GM21447 (cell line): ENCODE measurements around the gene PYGO2.
A peak's percentile ranks its signal among the peaks of the same experiment; 100 is the strongest.

ENCODE experiments used
- ATAC-seq: cut with Tn5 transposase; IDR thresholded peaks from one replicate; pipeline ENCODE4 v1.9.1; 2021; ENCODE audit not compliant: unreplicated experiment

Gene PYGO2

DNA sequence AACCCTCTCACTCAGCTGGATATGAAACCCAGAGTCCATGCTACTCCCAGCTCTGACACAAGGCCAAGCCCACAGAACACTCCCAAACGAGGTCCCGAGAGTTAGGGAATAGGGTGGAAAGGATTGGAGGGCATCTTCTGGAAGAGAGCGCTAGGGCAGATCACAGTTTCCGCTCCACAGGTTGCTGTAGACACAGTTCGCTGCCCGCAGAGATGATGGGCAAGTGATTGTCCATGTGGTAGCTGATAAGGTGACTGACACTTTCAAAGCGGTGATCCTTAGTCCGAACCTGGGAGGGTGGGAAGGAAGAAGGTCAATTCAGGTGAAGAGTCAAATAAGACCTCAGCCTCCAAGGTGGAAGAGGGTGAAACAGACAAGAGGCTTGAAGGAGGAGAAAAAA, 2.1 kb upstream of the PYGO2 start:
- ATAC-seq: no peak

DNA sequence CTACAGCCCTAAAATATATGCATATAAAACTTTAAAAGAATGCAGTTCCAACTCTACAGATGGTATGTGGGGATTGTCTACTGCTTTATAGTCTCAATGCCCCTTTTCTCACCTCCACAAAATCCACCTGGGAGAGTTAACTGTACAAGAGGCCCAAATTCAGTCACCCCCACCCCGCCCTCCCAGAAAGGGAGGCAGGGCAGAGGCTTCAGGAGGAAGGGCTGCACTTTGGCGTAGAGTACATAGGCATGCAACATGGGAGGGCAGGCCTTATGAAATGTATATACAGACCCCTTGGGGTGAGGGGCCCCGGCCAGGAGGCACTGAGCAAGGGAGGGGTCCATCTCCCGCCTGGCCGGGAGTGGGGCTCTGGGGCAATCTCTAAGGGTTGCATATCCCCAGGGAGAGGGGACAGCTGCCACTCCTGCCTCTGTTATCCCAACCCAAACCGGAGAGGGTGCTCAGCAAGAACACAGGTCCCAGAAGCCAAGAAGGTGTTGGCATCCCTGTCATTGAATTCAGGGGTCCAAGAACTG, 1.3 kb upstream of the PYGO2 start:
- ATAC-seq: no peak

DNA sequence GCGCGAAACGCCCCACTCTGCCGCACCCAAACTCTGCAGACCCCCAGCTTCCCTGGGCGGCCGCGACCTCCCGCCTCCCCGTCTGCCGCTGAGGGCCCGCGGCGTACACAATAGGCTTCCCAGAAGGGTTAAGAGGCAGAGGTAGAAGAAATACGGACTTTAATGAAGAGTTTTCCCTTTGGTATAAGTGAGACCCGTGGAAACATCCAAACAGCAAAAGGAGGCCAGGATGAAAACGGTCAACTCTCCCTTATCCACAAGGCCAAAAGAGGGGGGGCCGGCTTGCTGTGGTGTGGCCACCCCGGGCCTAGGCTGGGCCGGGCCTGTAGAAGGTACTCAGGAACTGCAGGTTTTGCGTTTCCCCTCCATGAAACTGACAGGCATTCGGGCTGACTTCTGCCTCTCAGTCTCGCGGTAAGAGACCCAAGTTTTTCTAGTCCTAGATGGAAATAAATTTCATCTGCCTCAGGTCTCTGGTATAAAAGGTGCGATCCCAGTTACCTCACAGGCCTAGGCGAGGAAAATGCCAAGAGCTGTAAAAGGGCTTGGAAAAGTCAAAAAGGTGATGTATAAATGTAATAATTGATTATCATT, 671 bp upstream of the PYGO2 start:
- ATAC-seq: peak; percentile 14

DNA sequence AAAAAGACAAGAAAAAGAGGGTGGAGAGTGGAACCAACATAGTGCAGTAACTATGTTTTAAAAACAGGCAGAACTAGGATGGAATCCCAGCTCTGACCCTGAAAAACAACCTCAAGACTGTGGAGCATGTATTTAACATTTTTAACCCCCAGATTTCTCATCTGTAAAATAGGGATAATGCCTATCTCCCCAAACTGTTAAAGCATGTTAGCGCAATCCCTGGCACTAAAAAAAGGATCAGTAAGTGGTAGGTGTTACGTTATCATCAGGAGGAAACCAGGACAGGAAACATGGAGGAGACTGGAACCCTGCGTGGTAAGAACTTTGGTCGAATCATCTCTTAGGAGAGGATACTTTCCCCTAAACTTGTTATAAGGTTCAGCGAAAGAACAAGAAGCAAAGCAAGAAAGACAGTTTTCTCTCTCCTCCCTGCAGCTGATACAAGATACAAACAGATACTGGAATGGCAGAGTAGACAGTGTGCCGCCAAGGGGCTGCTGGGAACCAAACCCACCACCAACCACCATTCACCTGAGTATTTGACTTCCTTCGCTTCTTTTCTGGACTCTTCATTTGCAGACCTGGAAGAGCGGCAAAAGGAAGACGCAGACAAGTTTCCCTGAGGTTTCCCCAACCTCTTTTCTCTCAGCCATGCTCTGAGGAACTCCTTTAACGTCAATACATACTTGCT, 991 bp downstream of the PYGO2 start:
- ATAC-seq: no peak

DNA sequence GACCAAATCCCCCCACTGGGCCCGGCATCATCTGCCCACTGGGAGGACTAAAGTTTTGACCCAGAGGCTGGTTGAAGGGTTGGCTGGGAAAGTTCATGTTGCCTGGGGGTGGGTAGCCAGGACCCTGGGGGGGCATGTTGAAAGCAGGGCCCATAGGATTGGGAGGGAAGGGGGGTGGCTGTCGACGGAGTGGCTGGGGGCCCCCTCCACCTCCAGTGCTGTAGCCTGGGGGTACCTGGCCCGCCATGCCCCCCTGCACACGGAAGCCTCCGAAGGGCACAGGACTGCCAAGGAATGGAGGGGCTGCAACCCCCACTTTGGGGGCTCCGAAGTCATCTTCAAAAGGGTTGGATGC, 2.2 kb downstream of the PYGO2 start:
- no peak for ATAC-seq

DNA sequence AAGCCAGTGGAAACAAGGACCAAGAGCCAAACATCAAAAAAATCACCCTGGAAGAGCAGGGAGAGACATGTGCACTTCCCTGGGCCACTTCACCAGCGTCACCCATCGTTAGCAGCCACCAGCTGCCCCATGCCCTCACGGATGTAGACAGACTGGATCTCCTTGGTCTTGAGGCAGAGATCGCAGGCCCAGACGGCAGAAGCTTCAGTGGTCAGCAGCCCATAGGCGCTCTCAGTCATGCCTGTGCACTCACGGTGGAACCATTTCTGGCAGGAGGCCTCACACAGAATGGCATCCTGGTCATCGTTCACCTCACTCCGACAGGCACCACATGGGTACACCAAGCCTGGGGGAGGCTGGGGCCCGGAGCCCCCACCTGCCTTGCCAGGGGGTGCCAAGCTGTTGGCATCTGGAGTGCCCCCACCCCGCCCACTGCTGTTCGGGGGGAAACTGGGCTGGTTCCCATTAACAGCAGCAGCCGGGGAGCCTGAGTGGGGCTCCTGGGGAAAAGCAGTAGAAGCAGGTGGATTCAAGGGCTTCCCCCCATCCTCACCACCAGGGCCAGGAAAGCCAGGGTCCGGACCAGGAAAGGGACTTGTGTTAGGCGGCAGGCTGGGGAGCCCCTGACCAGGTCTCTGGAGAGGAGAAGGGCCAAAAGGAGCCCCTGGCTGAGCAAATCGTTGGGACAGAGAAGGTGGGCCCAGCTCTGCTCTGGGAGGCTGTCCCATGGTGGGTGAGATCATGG, 2.7 kb downstream of the PYGO2 start:
- no peak for ATAC-seq

DNA sequence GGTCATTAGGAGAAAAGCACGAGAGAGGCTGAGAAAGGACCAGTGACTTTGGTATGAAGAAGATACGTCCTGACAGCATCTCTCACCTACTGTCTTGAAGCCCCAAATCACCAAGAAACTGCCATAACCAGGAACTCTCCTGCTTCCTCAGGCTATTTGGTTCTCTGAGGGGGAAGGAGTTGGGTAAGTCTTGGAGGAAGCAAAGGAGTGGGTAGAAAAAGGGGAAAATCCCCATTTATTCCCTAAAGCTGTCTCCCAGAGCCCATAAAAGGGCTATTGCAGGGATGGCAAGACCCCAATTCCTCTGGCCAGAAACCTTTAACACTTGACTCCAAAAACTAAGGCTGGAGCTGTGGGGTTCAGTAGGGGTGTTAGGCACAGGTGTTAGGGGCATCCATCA, 3.5 kb downstream of the PYGO2 start:
- ATAC-seq: no peak

DNA sequence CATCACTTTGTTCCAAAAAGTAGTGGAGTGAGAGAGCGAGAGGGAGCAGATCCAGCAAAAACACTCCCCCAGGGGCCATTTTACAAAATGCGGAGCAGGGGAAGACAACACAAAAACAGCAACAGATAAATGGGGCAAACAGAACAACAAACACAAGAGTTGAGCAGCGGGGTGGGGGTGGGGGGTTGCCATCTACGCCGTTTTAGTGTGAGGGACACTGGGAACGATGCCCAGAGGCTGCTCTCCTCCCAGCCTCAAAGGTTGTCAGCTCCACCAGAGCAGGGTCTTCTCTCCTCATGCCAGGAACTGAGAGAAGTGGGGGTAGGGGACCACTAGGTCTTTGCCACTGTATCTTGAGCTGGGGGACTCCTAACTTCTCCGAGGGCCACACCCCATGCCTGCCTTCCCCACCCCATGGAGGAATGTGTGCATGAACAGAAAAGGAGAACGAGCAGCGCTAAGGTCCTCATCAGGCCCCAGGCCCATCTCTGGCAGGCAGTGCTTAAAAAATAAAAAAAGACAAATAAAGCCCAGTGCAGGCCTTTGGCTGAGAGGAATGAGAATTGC, 4.4 kb downstream of the PYGO2 start:
- ATAC-seq: no peak

DNA sequence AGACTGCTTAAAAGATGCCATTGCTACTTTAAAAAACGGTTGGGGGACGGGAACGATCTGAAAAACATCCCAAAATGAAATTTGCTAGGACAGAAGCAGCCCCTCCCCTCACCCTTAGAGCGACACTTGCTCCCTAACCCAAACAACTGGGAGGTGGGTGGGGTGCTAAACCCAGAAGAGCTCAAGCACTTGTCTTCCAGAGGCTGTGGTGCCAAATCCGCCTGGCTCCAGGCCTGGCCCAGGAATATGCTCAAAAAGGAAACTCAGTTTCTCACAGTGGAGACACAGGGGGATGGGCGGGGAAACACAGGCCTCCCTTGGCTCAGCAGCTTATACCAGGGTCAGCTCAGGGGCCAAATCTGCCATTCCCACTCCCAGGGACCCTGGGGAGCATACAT, 5.0 kb downstream of the PYGO2 start:
- no peak for ATAC-seq

DNA sequence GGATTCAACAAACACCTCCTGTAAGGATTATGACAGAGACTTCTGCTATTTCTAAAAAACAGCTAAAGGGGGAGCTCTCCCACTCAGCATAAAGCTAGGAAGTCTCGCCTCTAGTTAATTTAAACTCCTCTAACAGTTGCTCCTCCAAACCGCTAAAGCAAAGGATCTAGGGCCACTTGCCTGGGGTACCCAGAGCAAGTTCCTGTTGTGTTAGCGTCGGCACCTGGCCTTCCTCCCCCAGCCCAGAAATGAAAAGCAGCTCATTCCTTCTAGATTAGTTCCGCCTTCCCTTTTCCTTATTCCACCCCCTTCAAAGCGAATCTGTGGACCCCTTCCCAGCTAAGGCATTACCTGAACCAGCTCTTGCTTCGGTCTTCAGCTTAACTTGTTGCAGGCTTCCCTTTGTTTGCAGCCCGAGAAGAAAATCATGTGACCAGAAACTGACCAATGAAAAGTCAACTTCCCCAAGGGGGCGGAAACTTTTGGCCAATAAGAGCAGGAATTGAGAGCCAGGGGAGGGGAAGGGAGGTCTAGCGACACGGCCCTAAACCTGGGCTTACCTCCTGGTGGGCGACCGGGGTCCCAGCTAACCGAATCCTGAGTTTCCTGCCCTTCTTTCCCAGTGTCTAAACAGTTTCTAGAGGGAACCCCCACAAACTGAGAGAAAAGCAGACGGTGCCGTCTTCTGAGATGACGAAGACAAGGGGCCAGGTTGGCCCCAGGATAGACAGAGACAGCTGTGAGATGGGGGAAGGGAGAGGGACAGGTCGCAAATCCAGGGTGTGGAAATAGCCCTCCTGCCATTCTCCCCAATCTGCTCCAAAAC, 5.7 kb downstream of the PYGO2 start, which contains the start of gene PBXIP1:
Gene PBXIP1 (minus strand): TSS at position 382 of the 826 bp plus-strand sequence. CDS start 2,378 bp downstream, outside the sequence.
- peak; percentile 62 for ATAC-seq

DNA sequence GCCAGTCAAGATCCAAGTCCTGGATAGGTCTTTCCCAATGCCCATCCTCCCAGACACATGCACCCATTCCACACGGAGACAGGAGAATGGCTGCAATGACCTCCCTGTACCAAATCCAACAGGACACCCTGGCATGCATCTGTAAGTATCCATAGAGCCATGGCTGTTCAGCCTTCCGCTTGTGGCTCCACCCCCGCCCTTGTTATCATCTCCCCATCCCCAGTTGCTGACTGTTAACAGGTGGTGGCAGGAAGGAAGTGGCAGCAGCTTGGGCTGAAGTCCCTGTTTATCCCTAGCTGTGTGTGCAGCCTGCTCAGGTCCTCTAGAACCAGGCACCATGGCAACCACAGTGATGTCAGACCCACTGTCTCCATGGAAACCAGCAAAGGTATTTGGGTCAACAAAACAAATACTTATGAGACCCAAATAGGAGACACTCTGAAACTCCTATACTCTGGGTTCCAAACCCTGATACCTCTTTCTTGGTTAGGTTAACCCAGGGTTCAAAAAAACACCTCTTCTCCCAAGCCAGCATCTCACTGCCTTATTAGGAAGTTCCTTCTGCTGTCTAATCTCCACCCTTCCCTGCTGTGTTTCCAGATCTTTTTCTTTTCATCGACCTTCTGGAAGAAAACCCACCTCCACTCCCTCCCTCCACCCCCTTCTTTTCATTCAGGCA, 6.4 kb downstream of the PYGO2 start:
- peak; percentile 54 for ATAC-seq

DNA sequence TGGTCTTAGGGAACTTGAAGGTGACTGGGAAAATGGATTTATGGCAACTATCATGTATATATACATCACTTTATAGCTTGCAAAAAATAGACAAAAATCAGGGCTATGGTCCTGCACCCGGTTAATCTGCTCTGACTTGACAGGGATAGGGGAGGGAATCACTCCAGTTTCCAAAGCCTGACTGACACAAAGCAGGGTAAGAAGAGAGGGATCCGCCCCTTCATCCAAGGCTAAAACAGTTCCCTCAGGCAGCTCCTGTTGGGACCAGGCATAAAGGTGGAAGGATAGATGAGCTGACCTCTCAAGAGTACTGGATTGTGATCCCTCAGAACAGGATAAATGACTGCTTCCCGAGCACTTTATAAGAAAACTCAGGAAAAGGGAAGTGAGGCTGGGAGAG, 7.0 kb downstream of the PYGO2 start:
- no peak for ATAC-seq

DNA sequence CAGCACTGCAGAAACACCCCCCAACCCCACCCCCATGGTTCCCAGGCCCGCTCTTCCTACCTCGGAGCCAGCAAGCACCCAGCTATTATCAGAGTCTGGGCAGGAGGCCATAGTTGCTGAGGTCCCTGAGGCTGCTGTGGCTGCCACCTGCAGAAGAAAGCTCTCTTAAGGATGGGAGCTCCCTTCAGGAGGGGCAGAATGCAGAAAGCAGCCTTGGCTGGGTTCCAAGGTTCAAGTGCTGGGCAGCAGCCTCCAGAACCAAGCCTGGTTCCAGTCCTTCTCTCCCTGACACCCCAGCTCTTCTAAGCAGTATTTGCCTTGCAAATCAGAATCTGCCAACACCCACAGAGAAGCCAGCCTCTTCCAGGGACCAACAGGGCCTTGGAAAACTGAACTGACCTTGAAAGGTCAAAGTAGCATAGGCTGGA, 8.0 kb downstream of the PYGO2 start:
- ATAC-seq: no peak

DNA sequence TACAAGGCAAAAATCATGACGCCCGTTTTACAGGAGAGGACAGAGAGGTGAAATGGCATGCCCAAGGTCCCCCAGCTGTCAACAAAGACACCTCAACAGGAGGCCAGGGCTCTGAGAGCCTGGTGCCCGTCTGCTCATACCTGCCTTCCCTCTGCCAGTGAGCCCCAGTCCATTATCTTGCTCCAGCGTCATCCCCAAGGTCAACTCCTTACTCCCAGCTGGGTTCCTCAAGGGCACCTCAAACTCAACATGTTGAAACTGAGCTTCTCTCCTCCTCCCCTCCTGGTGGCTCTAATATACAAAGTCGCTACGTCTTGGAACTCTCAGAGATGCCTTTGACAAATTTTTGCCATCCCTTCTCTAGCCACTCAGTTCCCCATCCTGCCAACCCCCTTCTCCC, 8.9 kb downstream of the PYGO2 start:
- ATAC-seq: no peak

DNA sequence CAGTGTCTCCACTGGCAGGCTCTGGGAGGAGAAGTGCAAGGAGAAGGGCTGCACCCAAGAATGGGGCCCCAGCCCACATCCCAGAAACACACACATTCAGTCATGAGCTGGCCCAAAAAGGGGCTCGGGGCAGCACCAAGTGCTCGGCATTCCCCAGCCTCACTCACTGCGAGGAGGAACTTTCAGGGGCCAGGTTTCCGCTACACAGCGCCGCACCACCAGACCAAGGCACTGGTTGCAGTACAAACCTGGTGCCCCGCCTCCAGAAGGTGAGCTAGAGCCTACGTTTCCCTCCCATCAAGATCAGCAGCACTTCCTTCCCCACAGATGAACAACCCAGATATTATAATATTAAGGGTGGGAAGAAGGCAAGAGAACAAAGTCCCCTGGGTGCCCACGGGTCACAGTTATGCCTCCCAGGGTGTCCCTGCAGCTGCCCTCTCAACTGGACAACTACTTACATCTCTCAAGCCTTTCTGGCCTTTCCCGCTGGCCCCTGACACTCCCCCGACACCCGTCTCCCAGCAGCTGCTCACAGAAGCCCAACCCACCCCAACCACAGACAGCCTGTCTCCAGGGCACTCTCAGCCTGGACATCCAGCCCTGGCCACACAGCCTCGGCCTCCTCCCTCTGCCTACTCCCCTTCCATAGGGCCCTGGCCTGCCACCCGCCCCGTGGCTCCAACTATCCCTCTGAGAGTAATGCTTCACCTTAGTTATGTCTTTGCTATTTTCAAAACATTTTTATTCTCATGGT, 9.5 kb downstream of the PYGO2 start:
- ATAC-seq: no peak

DNA sequence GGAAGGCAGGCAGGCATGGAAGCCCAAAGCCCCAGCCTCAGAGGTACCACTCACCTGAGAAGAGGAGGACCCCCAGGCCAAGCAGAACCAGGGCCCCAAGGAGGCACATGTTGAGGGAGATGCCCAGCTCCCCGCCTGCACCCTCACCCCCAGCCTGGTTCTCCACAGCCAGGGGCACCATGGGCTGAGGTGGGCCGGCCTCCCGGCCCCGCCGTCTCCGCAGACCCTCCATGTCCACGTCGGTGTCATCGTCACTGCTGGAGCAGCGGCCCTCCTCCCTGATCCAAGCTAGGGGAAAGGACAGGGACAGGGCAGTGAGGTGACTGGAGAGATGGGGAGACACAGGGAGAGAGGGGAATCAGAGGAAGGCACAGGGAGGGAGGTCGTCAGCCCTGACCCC, 13.5 kb downstream of the PYGO2 start:
- ATAC-seq: no peak

DNA sequence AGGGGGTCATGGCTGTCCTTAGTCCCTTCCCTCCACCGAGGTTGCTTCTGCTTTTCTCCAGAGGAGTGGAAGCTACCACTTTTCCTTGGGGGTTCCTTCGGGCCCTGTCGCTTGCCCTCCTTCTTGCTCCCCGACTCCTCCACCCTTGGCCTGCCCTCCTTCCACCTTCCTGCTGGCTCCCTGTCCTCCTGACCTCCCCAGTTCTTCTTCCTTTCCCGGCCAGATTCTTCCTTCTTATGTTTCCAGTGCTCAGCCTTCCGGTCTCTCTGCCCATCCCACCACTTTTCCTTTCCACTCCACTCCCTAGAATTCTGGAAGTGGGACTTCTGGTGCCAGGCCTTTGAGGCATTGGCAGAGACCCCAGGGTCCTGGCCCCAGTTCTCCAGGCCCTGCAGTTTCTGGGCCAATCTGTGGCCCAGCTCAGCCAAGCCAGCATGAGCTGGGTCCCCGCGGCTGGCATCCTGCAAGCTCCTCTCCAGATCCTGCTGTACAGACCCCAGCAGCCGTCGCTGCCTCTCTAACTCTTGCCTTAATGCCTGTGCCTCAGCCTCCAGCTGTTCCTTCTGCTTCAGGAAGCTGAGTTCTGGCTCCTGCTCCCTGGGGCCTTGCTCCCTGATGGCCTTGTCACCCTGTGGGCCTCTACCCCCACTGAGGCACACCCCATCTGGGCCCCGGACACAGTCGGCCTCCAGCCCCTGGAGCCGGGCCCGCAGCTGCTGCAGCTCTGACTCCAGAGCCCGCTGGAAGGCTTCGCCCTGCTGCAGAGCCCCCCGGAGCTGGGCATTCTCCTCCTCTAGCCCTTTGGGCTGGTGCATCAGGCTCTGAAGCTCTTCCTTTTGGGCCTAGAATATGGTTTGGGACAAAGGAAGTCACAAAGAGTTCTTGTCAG, 15.4 kb downstream of the PYGO2 start:
- no peak for ATAC-seq

DNA sequence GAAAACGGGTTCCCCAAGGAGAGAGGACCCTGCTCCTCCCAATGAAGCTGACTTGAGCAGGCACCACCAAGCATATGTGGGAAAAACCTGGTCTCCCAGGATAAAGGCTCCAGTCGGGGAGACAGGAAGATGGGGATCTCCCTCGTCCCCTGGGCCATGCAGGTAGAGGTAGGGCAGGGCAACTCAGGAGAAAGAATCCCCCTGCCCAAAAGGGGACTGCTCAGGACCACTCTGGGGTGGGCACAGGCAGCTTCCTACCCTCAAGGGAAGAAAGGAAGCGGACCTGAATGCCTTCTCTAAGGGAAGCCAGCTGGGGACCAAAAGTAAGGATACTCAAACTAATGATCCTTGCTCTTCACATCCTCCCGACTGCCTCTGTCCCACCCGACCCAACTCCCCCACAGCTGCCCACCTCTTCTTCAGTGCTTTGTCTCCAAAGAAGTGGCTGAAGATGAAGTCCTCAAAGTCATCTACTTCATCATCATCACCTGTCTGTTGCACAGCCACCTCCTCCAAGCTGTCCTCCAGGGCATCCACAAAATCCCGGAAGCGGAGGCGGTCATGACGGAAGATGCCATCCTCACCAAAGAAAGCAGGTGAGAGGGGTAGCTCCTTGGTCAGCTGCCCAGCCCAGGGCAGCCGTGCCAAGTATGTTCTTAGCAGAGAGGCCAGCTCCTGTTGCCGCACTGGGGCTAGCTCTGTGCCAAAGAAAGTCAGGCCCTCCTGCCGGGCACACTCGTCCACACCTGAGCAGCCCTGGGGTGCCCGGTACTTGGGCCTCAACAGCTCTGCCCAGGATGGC, 16.2 kb downstream of the PYGO2 start:
- no peak for ATAC-seq
